Smooth muscle cell (in vitro differentiated cells): ENCODE measurements around the gene SRD5A2. TPM values are rescaled to one million over a fixed set of nuclear protein-coding genes. Genes with fewer than 3 reads are reported as not detected.

Source experiments
- DNase-seq: peaks from one replicate; lab custom pipeline; 2025; ENCODE audit not compliant: unreplicated experiment; lab: John Stamatoyannopoulos, UW
- H2AFZ ChIP-seq: fragments of 200-600 bp; sonication (generic); 2 replicates; pipeline ENCODE4 v1.6.0; 2016; ENCODE audit warnings: antibody characterized with exemption, low read depth, mild to moderate bottlenecking
- H3F3A ChIP-seq: fragments of 200-600 bp; sonication (generic); 2 replicates; pipeline ENCODE4 v1.6.0; 2017; ENCODE audit warnings: antibody characterized with exemption, low read depth
- H3K27ac ChIP-seq: fragments of 200-600 bp; sonication (generic); 2 replicates; pipeline ENCODE4 v1.5.1; 2016; ENCODE audit warnings: low read depth, mild to moderate bottlenecking
- H3K27me3 ChIP-seq: fragments of 200-600 bp; sonication (generic); 2 replicates; pipeline ENCODE4 v1.6.1; 2016; ENCODE audit warnings: low read depth, mild to moderate bottlenecking
- H3K36me3 ChIP-seq: fragments of 200-600 bp; sonication (generic); 2 replicates; pipeline ENCODE4 v1.5.1; 2016; ENCODE audit warnings: low read depth
- H3K4me1 ChIP-seq: fragments of 200-600 bp; sonication (generic); 2 replicates; pipeline ENCODE4 v1.5.1; 2016; ENCODE audit warnings: low read depth
- H3K4me2 ChIP-seq: fragments of 200-600 bp; sonication (generic); 2 replicates; pipeline ENCODE4 v1.6.0; 2016; ENCODE audit warnings: mild to moderate bottlenecking
- H3K4me3 ChIP-seq: fragments of 200-600 bp; sonication (generic); 2 replicates; pipeline ENCODE4 v1.5.1; 2016; ENCODE audit warnings: mild to moderate bottlenecking
- H3K79me2 ChIP-seq: fragments of 200-600 bp; sonication (generic); 2 replicates; pipeline ENCODE4 v1.6.0; 2016; ENCODE audit warnings: low read depth, mild to moderate bottlenecking
- H3K9ac ChIP-seq: fragments of 200-600 bp; sonication (generic); 2 replicates; pipeline ENCODE4 v1.6.0; 2016; ENCODE audit warnings: low read depth
- H3K9me3 ChIP-seq: fragments of 200-600 bp; sonication (generic); replicated peaks from 2 replicates; pipeline ENCODE4 v1.5.1; 2016; ENCODE audit warnings: low read depth
- H4K20me1 ChIP-seq: fragments of 200-600 bp; sonication (generic); 2 replicates; pipeline ENCODE4 v1.6.0; 2016; ENCODE audit warnings: low read depth
- CTCF ChIP-seq: fragments of 200-600 bp; sonication (generic); IDR thresholded peaks from 2 replicates; pipeline ENCODE4 v1.5.1; 2017; ENCODE audit warnings: borderline replicate concordance, mild to moderate bottlenecking, antibody characterized with exemption; ENCODE audit not compliant: insufficient read depth, poor library complexity, severe bottlenecking
- WGBS: methylation state at CpG from one replicate; pipeline ENCODE4 v1.1.7; 2016; ENCODE audit warnings: low lambda C conversion rate; 5-methylcytosine and 5-hydroxymethylcytosine counted together
- polyA plus RNA-seq: library from polyadenylated mRNA; unstranded; fragments of >200 nt; fragmentation: Nextera tagmentation; extraction: Ambion mirVana; gene quantifications from 2 replicates; pipeline ENCODE4 v1.2.1, GENCODE V29; 2016
- total RNA-seq: library from RNA; depleted of rRNA; stranded (reverse); fragments of >200 nt; gene quantifications from 2 replicates; pipeline ENCODE4 v1.2.3, GENCODE V29; 2014

SRD5A2 gene
- total and polyA plus RNA-seq, 2 experiments from 2014 or later: 0.04 TPM; not detected in 1

DNA sequence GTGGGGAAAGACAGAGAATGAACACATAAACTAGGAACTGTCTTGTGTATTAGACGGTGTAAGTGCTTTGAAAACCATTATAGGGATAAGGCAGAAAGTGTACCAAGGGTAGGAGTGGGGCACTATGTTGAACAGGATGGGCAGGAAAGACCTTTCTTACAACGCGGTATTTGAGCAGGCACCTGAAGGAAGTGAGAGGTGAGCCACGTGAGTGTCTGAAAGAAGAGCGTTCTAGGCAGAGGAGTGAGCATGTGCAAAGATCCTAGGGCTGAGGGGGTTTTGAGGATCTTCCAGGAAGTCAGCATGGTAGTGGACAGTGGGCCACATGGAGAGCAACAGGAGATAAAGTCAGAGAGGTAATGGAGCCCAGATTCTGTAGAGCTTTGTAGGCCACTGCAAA lies 65.2 kb downstream of the SRD5A2 start:
- 92% methylated on average over 5 of the region's 5 CpGs for WGBS
- no peak overlapping the region for H3K4me3 ChIP-seq
- H3K36me3 ChIP-seq: no peaks in the 10 kb centered on the region
- no peaks in the 10 kb centered on the region for H3K4me1 ChIP-seq
- no peak overlapping the region for H3K9ac ChIP-seq
- no peak for DNase-seq
- no peak overlapping the region for H3K27ac ChIP-seq
- no peak for TF ChIP-seq CTCF
- H3K9me3 ChIP-seq: no peaks in the 10 kb centered on the region
- no peak overlapping the region for H3K4me2 ChIP-seq
- H4K20me1 ChIP-seq: no peaks in the 10 kb centered on the region
- H2AFZ ChIP-seq: no peak overlapping the region
- no peaks in the 10 kb centered on the region for H3K27me3 ChIP-seq
- H3F3A ChIP-seq: no peaks in the 10 kb centered on the region
- H3K79me2 ChIP-seq: no peaks in the 10 kb centered on the region

DNA sequence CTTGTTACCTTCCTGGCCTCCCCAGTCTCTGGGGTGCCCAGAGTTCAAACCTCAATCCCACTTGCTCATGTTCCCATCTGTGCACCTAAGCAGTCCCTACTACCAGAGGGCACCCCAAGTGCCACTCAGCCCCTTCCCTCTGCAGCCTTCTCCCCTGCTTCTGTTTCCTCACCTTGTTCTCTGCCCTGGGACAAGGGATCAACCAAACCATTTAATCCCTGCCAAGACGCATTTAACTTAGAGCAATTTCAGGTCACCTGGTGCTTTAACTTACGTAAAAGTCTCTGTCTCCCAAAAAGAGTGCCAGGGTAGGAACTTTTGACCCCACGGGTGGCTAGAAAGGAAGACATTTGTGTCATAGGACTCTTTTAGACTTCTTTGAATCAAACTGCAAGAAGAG lies 67.2 kb downstream of the SRD5A2 start:
- H3K9ac ChIP-seq: no peak overlapping the region
- H3K27me3 ChIP-seq: no peaks in the 10 kb centered on the region
- H3K4me1 ChIP-seq: no peaks in the 10 kb centered on the region
- no peak for TF ChIP-seq CTCF
- no peak for DNase-seq
- H2AFZ ChIP-seq: no peak overlapping the region
- H3K4me2 ChIP-seq: no peak overlapping the region
- WGBS: 88% methylated on average over 3 of the region's 3 CpGs
- no peak overlapping the region for H3K4me3 ChIP-seq
- no peak overlapping the region for H3K27ac ChIP-seq
- H3K36me3 ChIP-seq: no peaks in the 10 kb centered on the region
- no peaks in the 10 kb centered on the region for H3K9me3 ChIP-seq
- no peaks in the 10 kb centered on the region for H3F3A ChIP-seq
- H3K79me2 ChIP-seq: no peaks in the 10 kb centered on the region
- no peaks in the 10 kb centered on the region for H4K20me1 ChIP-seq

DNA sequence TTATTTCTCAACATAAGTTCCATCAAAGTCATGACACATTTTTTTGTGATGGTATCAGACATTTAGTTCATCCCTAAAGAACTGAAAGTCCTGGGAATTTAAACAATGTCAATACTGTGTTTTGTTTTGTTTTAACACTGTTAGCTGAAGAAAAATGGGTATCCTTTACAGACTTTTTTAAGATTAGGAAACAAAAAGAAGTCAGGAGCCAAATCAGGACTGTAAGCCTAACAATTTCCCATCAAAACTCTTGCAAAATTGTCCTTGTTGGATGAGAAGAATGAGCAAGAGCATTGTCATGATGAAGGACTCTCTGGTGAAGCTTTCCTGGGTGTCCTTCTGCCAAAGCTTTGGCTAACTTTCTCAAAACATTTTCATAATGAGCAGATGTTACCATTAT lies 69.4 kb downstream of the SRD5A2 start:
- no peak overlapping the region for H3K4me3 ChIP-seq
- no peak overlapping the region for H2AFZ ChIP-seq
- no peaks in the 10 kb centered on the region for H3F3A ChIP-seq
- TF ChIP-seq CTCF: no peak
- H4K20me1 ChIP-seq: no peaks in the 10 kb centered on the region
- no peaks in the 10 kb centered on the region for H3K36me3 ChIP-seq
- no peaks in the 10 kb centered on the region for H3K4me1 ChIP-seq
- H3K27me3 ChIP-seq: no peaks in the 10 kb centered on the region
- no peak overlapping the region for H3K4me2 ChIP-seq
- H3K79me2 ChIP-seq: no peaks in the 10 kb centered on the region
- no peak for DNase-seq
- no peaks in the 10 kb centered on the region for H3K9me3 ChIP-seq
- no peak overlapping the region for H3K9ac ChIP-seq
- H3K27ac ChIP-seq: no peak overlapping the region

DNA sequence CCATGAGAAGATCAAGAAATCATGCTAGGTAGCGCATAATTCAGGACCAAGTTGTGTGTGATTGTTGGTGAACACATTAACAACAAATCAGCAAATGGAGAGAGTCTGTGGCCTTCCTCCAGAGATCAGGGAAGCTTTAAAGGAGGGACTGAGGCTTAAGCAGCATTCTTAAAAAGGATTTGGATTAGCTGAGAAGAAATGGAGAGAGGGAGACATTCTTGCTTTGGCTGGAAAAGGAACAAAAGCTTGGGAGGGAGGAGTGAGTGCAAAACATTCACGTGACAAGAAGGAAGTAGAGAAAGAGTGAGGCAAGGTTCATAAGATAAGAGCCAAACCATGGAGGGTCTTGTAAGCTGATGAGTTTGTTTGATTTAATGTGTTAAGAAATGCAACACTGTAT lies 75.6 kb downstream of the SRD5A2 start:
- Histone ChIP-seq H3K79me2 (no peaks in the 10 kb centered on the region), H3F3A (no peaks in the 10 kb centered on the region), H3K4me2 (no peak overlapping the region), H3K9me3 (no peaks in the 10 kb centered on the region), H3K4me1 (peaks cover 14% of the 10 kb centered on the region), H2AFZ (no peak overlapping the region), H4K20me1 (no peaks in the 10 kb centered on the region), H3K27me3 (no peaks in the 10 kb centered on the region), H3K9ac (no peak overlapping the region), H3K4me3 (no peak overlapping the region), H3K27ac (no peak overlapping the region), H3K36me3 (no peaks in the 10 kb centered on the region)
- 88% methylated on average over 2 of the region's 2 CpGs for WGBS
- TF ChIP-seq CTCF: no peak
- no peak for DNase-seq
